ENCODE measurements around the gene MESD.
"Not testable (repeated sequence)": the region's sequence is repeated elsewhere in the genome, so short reads cannot be mapped to it uniquely, and the experiment has no call there.

Gene MESD

GRCh38 chr15:80988148-80988796 lies 1.3 kb downstream of the MESD start:
- no peak for DNase-seq

DNA sequence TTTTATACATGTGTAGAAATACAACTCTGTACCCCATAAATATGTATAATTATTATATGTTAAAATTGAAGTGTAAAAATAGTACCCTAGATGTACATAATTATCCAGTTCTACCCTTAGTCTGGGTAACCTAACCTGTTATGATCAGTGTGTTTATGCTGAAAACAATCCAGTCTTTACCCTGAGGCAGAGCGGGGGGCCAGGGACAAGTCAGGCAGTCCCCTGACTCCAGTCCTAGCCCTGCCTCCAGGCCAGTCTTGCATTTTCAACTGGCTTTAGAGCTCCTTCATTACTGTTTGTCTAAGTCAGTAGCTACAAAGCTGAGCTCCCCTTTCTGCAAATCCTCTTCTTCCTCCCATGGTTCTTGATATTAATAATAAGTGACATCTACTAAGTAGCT lies 3.1 kb downstream of the MESD start:
- no peak for DNase-seq

DNA sequence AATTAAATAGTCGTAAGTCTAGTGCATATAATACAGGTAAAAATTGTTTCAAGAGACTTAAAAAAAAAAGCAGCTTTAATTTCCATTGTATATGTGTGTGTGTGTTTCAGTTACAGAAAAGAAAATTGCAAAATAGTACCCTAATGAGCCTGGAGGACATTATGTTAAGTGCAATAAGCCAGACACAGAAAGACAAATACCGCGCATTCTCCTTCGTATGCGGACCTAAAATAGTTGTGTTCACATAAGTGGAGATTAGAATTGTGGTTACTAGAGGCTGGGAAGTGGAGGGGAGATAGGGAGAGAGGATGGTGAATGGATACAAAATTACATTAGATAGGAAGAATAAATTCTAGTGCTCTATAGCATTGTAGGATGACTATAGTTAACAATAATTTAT lies 3.6 kb downstream of the MESD start:
- no peak for DNase-seq

DNA sequence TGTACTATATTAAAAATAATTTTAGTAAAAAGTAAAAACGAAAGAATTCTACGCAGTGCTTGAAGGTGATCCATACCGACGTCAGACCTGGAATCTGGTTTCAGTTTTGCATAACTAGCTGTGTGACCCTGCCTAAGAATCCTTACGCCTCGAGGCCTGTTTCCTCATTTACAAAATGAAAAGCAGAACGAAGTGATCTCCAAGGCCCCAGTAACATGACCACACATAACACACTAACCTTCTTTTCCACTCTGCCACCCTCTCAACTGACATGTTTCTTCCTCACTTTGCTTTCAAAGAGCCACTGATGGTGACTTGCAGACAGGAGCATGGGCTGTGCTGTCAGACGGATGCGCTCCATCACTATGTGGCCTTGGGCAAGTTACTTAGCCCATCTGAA lies 4.8 kb downstream of the MESD start:
- no peak for DNase-seq

DNA sequence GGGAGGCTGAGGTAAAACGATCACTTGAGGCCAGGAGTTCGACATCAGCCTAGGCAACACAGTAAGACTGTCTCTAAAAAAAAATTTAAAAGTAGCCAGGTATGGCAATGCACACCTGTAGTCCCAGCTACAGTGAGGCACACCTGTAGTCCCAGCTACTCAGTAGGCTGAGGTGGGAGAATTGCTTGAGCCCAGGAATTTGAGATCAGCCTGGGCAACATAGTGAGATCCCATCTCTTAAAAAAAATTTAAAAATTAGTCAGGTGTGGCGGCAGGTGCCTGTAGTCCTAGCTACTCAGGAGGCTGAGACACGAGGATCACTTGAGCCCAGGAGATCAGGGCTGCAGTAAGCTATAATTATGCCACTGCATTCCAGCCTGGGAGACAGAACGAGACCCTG lies 6.8 kb downstream of the MESD start:
- no peak for DNase-seq

DNA sequence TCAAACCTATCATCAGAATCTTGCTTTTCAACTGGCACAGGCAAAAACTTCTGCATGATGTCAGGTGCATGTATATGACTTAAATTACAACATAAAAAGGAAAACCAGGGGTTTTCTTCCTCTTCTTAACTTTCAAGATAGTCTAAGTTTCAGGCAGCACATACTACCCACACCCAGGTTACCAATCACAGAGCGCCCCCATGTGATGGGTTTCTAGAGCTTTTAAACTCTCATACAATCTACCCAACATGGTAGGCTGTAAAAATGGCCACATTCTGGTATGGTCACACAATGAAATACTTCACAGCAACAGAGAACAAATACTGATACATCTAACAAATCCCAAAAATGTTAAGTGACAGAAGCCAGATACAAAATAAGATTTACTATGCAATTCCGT lies 7.4 kb downstream of the MESD start:
- no peak for DNase-seq

GRCh38 chr15:80979538-80980200 lies 9.9 kb downstream of the MESD start:
- no peak for DNase-seq

DNA sequence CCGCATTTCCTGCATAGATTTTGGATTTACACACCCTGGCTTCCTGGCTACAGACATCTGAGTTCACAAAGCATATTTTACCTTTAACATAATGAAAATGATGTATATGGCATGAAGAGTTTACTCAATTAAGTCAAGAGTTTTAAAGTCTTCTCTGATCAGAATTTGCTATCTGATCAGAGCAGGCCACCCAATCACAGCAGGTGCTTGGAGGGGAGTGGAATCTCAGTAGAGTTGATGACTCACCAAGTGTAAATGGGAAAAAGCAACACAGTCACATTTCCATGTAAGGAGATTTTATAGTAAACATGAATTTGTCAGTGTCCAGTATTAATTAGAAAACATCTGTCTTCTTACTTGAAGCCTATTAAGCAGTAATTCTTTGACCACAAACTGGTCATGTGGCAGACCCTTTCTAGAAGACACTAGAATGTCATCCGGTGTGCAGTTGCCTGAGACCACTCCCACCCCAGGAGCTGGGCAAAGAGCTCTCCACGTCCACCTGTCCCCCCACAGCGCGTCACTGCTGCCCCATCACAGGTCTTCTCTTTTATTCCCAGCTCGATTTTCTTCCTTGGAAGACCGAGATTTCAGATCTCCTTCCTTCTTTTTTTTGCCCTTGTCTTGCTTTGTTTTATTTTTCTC lies 10.8 kb downstream of the MESD start:
- peak; percentile 65 for DNase-seq

- peak; percentile 58 for DNase-seq
Observed at GRCh38 chr15:80977627-80978036, 12.0 kb downstream of the MESD start.

DNA sequence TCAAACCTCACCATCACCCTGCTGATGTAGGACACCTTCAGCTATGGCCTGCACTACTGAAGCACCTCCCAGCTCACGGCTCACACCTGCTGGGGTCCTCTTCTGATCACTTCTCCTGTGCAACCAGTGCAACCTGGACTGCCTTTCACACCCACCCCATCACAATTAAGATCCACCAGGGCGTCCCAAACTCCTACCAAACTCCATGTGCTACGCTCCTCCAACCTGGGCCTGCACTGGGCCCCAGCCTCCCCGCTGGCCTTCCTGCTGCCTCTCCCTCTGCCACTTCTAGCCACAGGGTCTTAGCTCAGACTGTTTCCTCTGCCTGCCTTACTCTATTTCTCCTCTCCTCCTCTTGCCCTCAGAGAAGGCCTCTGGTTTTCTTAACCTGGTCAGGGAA lies 12.8 kb downstream of the MESD start:
- DNase-seq = no peak

DNA sequence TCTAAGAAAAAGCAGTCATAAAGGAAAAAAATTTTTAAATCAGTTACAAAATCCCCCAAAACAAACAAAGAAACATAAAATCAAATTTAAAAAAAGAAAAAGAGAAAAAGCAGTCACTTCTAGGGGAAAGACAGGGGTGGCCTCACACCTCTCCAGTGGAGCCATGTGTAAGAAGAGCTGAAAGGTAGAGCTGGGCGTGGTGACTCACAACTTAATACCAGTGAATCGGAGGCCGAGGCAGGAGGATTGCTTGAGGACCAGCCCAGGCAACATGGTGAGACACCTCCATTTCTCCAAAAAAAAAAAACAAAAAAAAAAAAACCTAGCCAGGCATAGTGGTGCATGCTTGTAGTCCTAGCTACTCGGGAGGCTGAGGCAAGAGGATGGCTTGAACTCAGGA lies 14.7 kb downstream of the MESD start:
- DNase-seq = no peak

DNA sequence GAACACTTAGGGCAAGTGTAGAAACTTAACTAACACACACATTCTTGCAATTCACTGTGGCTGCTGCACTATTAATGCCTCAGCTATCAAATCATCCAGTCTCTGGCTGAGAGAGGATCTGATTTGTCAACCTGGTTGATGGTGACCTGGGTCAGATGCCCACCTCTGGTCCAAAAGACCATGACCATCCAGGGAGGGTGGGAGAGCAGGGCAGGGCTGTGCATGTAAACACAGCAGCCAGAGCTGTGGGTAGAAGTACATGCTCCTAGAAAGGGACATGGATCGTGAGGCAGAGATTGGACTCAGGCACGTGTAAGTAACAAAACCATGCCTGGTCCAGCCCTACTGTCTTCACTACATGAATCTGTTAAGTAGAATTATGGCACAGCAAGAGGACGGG lies 17.3 kb downstream of the MESD start:
- DNase-seq = no peak

- no peak for DNase-seq
Observed at GRCh38 chr15:80971143-80971542, 18.5 kb downstream of the MESD start.

GRCh38 chr15:80970658-80971057 lies 19.0 kb downstream of the MESD start:
- no peak for DNase-seq

GRCh38 chr15:80970018-80970657 lies 19.5 kb downstream of the MESD start:
- DNase-seq = peak; percentile 70

DNA sequence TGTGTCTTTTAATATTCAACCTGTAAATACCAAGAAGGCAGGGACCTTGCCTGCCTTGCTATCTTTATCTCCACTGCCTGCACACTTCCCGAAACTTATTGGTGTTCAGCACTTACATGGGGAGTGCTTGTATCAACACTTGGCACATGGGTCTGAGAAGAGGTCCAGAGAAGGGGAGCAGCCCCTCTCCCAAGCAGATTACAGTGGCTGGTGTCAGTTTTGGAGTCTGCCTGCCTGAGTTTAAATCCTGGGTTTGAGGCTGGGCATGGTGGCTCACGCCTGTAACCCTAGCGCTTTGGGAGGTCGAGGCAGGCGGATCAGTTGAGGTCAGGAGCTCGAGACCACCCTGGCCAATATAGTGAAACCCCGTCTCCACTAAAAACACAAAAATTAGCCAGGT lies 20.3 kb downstream of the MESD start:
- no peak for DNase-seq

GRCh38 chr15:80967991-80968510 lies 21.6 kb downstream of the MESD start:
- no peak for DNase-seq

DNA sequence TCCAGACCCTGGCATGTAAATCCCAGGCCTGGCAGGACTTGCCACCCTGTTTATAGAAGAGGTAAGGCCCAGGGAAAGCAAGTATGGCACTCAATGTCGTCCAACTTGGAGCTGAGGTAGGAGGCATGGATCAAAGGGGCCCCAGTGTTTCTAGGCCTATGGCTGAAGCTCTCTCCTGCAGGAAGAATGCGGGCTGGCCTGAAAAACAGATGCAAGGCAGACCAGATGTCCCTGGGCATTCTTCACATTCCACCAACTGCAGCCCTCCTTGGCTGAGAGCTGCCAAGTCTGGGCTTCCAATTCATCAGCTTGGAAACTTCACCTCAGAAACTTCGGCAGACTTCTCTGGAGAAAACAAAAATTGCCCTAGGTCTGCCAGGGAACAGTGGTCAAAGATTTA lies 22.2 kb downstream of the MESD start:
- DNase-seq = peak; percentile 84

- no peak for DNase-seq
Observed at GRCh38 chr15:80966431-80967197, 23.0 kb downstream of the MESD start.

- DNase-seq = not testable (repeated sequence)
Observed at GRCh38 chr15:80965454-80965853, 24.2 kb downstream of the MESD start.

DNA sequence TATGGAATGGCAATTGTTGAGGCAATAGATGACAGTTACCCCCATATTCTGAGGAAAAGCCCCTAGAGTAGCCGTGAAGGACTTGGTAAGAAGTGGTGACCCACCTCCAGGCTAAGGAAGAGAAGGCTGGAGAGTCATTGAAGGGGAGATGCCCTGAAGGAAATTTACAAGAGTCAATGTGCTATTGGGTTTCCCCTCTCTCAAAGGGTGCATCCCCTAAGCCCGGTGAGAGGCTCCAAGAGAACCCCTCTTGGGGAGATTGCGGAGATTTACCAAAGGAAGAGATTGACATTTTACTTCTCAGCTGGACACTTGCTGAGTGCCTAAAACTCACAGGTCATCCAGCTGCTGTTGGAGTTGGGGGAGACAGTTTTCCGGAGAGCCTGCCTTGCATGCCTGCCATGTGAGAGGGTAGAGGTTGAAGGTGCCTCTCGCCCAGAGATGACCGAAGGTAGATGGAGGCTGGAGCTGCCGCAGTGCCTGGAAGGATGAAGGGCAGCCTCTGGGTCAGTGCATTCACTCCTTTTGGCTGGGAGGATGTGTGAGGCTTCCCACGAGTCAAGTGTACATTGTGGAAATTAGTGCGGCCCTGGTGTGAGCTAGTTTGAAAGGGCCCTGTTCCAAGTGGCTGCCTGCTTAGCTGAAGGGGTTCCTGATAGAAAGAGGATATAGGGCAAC lies 30.7 kb downstream of the MESD start:
- no peak for DNase-seq

GRCh38 chr15:80957976-80958375 lies 31.6 kb downstream of the MESD start:
- DNase-seq = no peak
